ENCODE results near the gene TIAM1.

TIAM1 gene

DNA sequence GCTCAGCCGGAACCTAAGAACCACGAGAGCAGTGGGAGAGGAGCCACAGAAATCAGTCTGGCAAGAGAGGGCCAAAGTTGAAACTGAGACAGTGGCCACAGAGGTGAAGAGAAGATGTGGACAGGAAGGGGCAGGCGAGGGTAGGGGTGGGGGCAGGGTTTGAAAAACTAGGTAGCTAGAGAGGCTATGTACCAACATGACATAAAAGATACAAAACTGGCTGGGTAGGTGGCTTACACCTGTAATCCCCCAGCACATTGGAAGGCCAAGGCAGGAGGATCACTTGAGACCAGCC is 28.4 kb upstream of the TIAM1 start:
- Histone ChIP-seq H3K27ac (ENCODE audit: low read length) (no peak overlapping the region), H3K36me3 (replicated peaks; ENCODE audit: low read depth, low read length) (no peaks in the 10 kb centered on the region), H3K4me1 (ENCODE audit: low read length) (peaks cover 6% of the 10 kb centered on the region; the same call in 1 of the 2 replicates), H3K4me3 (ENCODE audit: low read length) (no peak overlapping the region), H3K9ac (ENCODE audit: low read length) (no peak overlapping the region), H3K79me2 (ENCODE audit: low read length) (no peaks in the 10 kb centered on the region), H4K20me1 (ENCODE audit: insufficient read depth, low read length) (no peaks in the 10 kb centered on the region), H3K4me2 (ENCODE audit: low read length) (no peak overlapping the region), H2AFZ (ENCODE audit: low read depth, low read length) (no peak overlapping the region), H3K27me3 (ENCODE audit: low read depth, low read length) (no peaks in the 10 kb centered on the region), H3K9me3 (ENCODE audit: insufficient read depth, low read length) (no peaks in the 10 kb centered on the region)
- no peak for TF ChIP-seq EZH2phosphoT487 (IDR thresholded peaks at IDR 0.05; ENCODE audit: low read depth)
- TF ChIP-seq, protein P1, sequence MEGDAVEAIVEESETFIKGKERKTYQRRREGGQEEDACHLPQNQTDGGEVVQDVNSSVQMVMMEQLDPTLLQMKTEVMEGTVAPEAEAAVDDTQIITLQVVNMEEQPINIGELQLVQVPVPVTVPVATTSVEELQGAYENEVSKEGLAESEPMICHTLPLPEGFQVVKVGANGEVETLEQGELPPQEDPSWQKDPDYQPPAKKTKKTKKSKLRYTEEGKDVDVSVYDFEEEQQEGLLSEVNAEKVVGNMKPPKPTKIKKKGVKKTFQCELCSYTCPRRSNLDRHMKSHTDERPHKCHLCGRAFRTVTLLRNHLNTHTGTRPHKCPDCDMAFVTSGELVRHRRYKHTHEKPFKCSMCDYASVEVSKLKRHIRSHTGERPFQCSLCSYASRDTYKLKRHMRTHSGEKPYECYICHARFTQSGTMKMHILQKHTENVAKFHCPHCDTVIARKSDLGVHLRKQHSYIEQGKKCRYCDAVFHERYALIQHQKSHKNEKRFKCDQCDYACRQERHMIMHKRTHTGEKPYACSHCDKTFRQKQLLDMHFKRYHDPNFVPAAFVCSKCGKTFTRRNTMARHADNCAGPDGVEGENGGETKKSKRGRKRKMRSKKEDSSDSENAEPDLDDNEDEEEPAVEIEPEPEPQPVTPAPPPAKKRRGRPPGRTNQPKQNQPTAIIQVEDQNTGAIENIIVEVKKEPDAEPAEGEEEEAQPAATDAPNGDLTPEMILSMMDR (IDR thresholded peaks at IDR 0.05; ENCODE audit: low read depth, low read length) = no peak

DNA sequence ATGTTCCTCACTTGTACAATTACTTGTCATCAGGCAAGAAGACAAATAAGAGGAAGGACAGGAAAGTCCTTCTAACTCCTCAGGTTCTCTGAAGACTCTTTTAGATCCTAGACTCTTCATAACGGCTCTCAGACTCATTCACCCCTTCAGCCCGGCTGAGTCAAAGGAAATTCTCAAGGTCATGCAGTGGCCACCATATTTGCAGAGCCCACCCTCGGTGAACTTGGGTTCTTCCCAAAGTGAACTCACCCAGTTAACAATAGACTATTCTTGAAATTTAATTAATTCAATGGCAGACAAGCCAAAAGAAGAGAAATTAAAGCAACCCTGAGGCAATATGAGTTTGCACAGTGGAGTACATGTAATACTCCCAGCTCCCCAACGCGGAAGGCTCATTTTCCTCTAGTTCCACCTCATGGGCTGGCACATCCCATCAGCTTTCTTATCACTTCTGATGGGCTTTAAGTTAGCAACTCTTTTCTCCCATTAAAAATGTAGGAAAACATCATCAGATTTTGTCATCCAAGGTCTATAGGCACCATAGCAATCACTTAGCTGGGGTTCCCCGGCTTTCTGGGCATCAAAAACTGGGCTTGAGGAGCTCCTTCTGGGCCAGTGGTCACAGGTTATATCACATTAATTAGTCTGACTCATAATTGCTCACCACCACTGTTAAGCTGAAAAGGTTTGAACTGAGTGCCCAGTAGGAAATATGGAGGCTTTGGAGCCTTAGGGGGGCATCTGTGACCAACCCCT is 27.8 kb upstream of the TIAM1 start:
- peaks cover 10% of the 10 kb centered on the region; the same call in 1 of the 2 replicates for H3K4me1 ChIP-seq (ENCODE audit: low read length)
- no peaks in the 10 kb centered on the region for H4K20me1 ChIP-seq (ENCODE audit: insufficient read depth, low read length)
- TF ChIP-seq, protein P1 (IDR thresholded peaks at IDR 0.05; ENCODE audit: low read depth, low read length) = no peak
- TF ChIP-seq EZH2phosphoT487 (IDR thresholded peaks at IDR 0.05; ENCODE audit: low read depth) = no peak
- no peak overlapping the region for H3K4me3 ChIP-seq (ENCODE audit: low read length)
- H3K27me3 ChIP-seq (ENCODE audit: low read depth, low read length) = no peaks in the 10 kb centered on the region
- no peak overlapping the region for H3K9ac ChIP-seq (ENCODE audit: low read length)
- no peaks in the 10 kb centered on the region for H3K36me3 ChIP-seq (replicated peaks; ENCODE audit: low read depth, low read length)
- H3K4me2 ChIP-seq (ENCODE audit: low read length) = no peak overlapping the region
- H3K27ac ChIP-seq (ENCODE audit: low read length) = no peak overlapping the region
- H3K9me3 ChIP-seq (ENCODE audit: insufficient read depth, low read length) = no peaks in the 10 kb centered on the region
- H3K79me2 ChIP-seq (ENCODE audit: low read length) = no peaks in the 10 kb centered on the region
- no peak overlapping the region for H2AFZ ChIP-seq (ENCODE audit: low read depth, low read length)

DNA sequence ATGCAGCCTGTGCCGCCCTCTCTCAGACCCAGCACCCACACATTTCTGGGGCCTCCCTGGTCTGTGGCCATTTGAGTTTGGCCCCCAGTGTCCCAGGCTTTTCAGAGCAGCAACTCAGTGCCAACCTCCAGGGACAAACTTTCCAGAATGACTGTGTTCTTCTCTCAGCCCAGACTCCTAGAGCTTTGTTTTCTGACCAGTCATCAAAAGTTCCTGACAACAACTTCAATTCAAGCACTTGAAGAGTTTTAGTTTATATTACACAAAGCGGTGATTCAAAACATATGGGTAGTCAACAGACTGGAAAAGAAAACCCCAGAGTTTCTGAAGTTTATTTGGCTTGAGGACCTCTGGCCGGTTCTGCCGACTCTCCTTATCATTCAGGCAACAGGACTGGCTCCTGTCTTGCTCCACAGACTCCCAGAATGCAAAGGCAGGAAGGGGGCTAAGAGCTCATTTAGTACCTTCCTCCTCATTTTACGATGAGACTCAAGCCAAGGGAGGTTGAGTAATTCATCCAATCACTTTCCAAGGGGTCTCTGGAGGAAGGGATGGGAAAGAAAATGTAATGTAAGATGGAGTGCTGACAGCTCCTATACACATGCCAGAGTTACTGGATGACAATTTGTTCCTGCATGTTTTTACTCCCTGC is 27.0 kb upstream of the TIAM1 start:
- Histone ChIP-seq H3K36me3 (replicated peaks; ENCODE audit: low read depth, low read length) (no peaks in the 10 kb centered on the region), H3K4me1 (ENCODE audit: low read length) (peaks cover 10% of the 10 kb centered on the region; the same call in 1 of the 2 replicates), H2AFZ (ENCODE audit: low read depth, low read length) (no peak overlapping the region), H4K20me1 (ENCODE audit: insufficient read depth, low read length) (no peaks in the 10 kb centered on the region), H3K79me2 (ENCODE audit: low read length) (no peaks in the 10 kb centered on the region), H3K4me2 (ENCODE audit: low read length) (no peak overlapping the region), H3K27me3 (ENCODE audit: low read depth, low read length) (no peaks in the 10 kb centered on the region), H3K9ac (ENCODE audit: low read length) (no peak overlapping the region), H3K9me3 (ENCODE audit: insufficient read depth, low read length) (no peaks in the 10 kb centered on the region), H3K27ac (ENCODE audit: low read length) (no peak overlapping the region), H3K4me3 (ENCODE audit: low read length) (no peak overlapping the region)
- TF ChIP-seq EZH2phosphoT487 (IDR thresholded peaks at IDR 0.05; ENCODE audit: low read depth) = no peak
- TF ChIP-seq, protein P1 (IDR thresholded peaks at IDR 0.05; ENCODE audit: low read depth, low read length) = no peak

DNA sequence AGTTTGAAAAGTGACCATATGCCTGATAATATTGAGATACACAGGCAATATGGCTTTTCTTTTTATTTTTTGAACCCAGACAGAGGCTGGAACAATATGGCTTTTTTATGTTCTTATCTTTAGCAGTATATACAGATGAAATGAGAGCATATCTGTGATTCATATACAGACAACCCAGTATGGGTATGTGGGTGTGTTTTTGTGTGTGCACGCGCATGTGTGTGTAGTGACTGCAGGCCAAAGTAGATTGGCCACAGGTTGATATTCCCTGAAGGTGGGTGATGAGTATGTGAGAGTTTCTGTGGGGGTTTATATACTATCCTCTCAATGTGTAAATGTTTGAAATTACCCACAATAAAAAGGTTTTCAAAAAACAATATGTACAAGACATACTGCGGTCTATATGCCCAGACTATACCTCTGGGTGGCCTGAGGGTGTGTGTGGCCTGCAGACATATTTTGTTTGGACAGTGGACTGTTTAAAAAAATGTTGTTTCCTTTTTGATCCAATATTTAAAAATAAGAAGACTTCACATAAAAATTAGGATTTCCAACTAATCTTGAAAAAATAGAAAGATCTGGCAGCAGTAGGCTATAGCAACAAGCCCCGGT is 26.3 kb upstream of the TIAM1 start:
- TF ChIP-seq EZH2phosphoT487 (IDR thresholded peaks at IDR 0.05; ENCODE audit: low read depth) = no peak
- TF ChIP-seq, protein P1 (IDR thresholded peaks at IDR 0.05; ENCODE audit: low read depth, low read length) = no peak
- no peak overlapping the region for H3K27ac ChIP-seq (ENCODE audit: low read length)

More for the DNA sequence above, 26.3 kb upstream of the TIAM1 start:
- no peak overlapping the region for H2AFZ ChIP-seq (ENCODE audit: low read depth, low read length)
- no peak overlapping the region for H3K4me2 ChIP-seq (ENCODE audit: low read length)
- H3K9me3 ChIP-seq (ENCODE audit: insufficient read depth, low read length) = no peaks in the 10 kb centered on the region
- no peaks in the 10 kb centered on the region for H4K20me1 ChIP-seq (ENCODE audit: insufficient read depth, low read length)
- no peaks in the 10 kb centered on the region for H3K27me3 ChIP-seq (ENCODE audit: low read depth, low read length)
- no peaks in the 10 kb centered on the region for H3K79me2 ChIP-seq (ENCODE audit: low read length)
- no peak overlapping the region for H3K4me3 ChIP-seq (ENCODE audit: low read length)
- H3K4me1 ChIP-seq (ENCODE audit: low read length) = peaks cover 10% of the 10 kb centered on the region; the same call in 1 of the 2 replicates
- H3K36me3 ChIP-seq (replicated peaks; ENCODE audit: low read depth, low read length) = no peaks in the 10 kb centered on the region
- no peak overlapping the region for H3K9ac ChIP-seq (ENCODE audit: low read length)

Data from OCI-LY3 (cell line).